HUES6 (cell line): Measurements from ENCODE around the gene XAGE2.

Experiments
- H3K27ac ChIP-seq: 2 replicates; pipeline ENCODE4 v1.7.0; 2013; ENCODE audit warnings: low read depth, mild to moderate bottlenecking, low read length, inconsistent platforms
- H3K27me3 ChIP-seq: 2 replicates; pipeline ENCODE4 v1.6.1; 2013; ENCODE audit warnings: low read length; ENCODE audit not compliant: control insufficient read depth, insufficient read depth
- H3K36me3 ChIP-seq: 2 replicates; pipeline ENCODE4 v1.6.1; 2013; ENCODE audit warnings: low read length; ENCODE audit not compliant: control insufficient read depth, insufficient read depth
- H3K4me1 ChIP-seq: 2 replicates; pipeline ENCODE4 v1.6.1; 2013; ENCODE audit warnings: low read length; ENCODE audit not compliant: control insufficient read depth, insufficient read depth
- H3K4me3 ChIP-seq: 2 replicates; pipeline ENCODE4 v1.5.1; 2013; ENCODE audit warnings: low read depth, low read length
- H3K9ac ChIP-seq: one replicate; pipeline ENCODE4 v1.6.1; 2013; ENCODE audit warnings: mild to moderate bottlenecking, low read length
- H3K9me3 ChIP-seq: 2 replicates; pipeline ENCODE4 v1.6.1; 2013; ENCODE audit warnings: low read depth, low read length; ENCODE audit not compliant: control insufficient read depth, insufficient read depth

XAGE2 gene

DNA sequence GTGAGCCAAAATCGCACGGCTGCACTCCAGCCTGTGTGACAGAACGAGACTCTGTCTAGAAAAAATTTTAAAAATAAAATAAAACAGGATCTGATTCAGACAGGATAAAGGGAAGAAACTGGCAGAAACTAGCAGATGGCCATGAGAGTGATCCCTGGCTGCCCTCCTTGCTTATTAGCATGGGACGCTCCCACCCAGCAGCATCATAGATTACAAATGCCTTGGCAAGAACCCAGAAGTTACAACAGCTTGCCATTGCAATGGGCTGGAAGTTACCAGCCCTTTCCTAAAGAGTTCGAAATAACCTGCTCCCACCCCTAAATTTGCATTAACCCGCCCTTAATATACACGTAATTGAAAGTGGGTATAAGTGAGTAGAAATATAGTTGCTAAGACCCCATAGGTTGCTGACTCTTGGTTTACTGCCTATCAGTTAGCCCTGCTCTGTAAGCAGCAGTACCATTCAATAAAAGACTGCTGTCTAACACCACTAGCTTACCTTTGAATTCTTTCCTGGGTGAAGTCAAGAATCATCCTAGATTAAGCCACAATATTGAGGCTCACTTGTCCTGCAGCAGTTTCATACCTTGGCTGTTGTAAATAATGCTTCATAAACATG is 9.1 kb upstream of the XAGE2 start:
- Histone ChIP-seq H3K9ac (no peak overlapping the region), H3K27ac (no peak overlapping the region), H3K4me1 (no peaks in the 10 kb centered on the region), H3K27me3 (no peaks in the 10 kb centered on the region), H3K4me3 (no peak overlapping the region), H3K36me3 (no peaks in the 10 kb centered on the region), H3K9me3 (peaks cover 2% of the 10 kb centered on the region; the same call in 1 of the 2 replicates)

- Histone ChIP-seq H3K27me3 (no peaks in the 10 kb centered on the region), H3K27ac (no peak overlapping the region), H3K36me3 (no peaks in the 10 kb centered on the region), H3K9ac (no peak overlapping the region), H3K4me1 (no peaks in the 10 kb centered on the region), H3K4me3 (no peak overlapping the region), H3K9me3 (peaks cover 10% of the 10 kb centered on the region; the same call in 1 of the 2 replicates)
Measured at GRCh38 chrX:52361941-52362340, 6.9 kb upstream of the XAGE2 start.

GRCh38 chrX:52363247-52363883 is 5.5 kb upstream of the XAGE2 start:
- H3K4me1 ChIP-seq: no peaks in the 10 kb centered on the region
- H3K36me3 ChIP-seq: no peaks in the 10 kb centered on the region
- no peak overlapping the region for H3K9ac ChIP-seq
- peaks cover 18% of the 10 kb centered on the region; the same call in 1 of the 2 replicates for H3K9me3 ChIP-seq
- H3K27me3 ChIP-seq: no peaks in the 10 kb centered on the region
- H3K4me3 ChIP-seq: no peak overlapping the region
- no peak overlapping the region for H3K27ac ChIP-seq

- no peaks in the 10 kb centered on the region for H3K36me3 ChIP-seq
Measured at GRCh38 chrX:52378870-52379269, 10.0 kb downstream of the XAGE2 start.

DNA sequence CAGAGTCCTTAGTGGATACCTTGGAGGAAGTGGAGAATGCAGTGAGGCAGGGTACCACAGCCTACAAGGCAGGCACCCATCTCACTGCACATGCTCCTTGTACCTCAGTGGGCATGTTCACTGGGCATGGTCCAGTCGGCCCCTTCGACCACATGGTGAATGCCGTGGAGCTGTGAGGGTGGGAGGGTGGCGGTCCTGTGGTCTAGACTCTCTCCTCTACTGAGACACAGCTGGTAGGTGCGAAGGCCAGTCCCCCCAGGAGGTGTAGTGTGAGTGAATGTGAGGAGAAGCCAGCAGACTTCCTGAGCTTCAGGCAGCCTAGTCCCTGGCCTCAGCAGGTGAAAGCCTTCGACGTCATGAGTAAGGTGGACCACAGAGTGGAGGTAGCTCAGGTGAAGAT is 12.2 kb downstream of the XAGE2 start:
- Histone ChIP-seq H3K36me3 (no peaks in the 10 kb centered on the region), H3K4me1 (no peaks in the 10 kb centered on the region), H3K27me3 (peaks cover 5% of the 10 kb centered on the region; the same call in 1 of the 2 replicates), H3K9me3 (peaks cover 13% of the 10 kb centered on the region; the same call in 1 of the 2 replicates), H3K27ac (no peak overlapping the region), H3K4me3 (no peak overlapping the region), H3K9ac (no peak overlapping the region)

More at GRCh38 chrX:52378870-52379269, 10.0 kb downstream of the XAGE2 start:
- no peak overlapping the region for H3K9ac ChIP-seq
- no peaks in the 10 kb centered on the region for H3K4me1 ChIP-seq
- peaks cover 13% of the 10 kb centered on the region; the same call in 1 of the 2 replicates for H3K9me3 ChIP-seq
- no peak overlapping the region for H3K27ac ChIP-seq
- H3K4me3 ChIP-seq: no peak overlapping the region
- H3K27me3 ChIP-seq: peaks cover 5% of the 10 kb centered on the region; the same call in 1 of the 2 replicates

GRCh38 chrX:52410439-52411394 is 41.9 kb downstream of the XAGE2 start:
- H3K27me3 ChIP-seq: no peaks in the 10 kb centered on the region; the same call in 1 of the 2 replicates
- H3K36me3 ChIP-seq: no peaks in the 10 kb centered on the region
- H3K9ac ChIP-seq: no peak overlapping the region
- no peak overlapping the region for H3K4me3 ChIP-seq
- peaks cover 6% of the 10 kb centered on the region; the same call in 1 of the 2 replicates for H3K9me3 ChIP-seq
- H3K27ac ChIP-seq: no peak overlapping the region
- H3K4me1 ChIP-seq: no peaks in the 10 kb centered on the region

GRCh38 chrX:52415304-52415703 is 46.5 kb downstream of the XAGE2 start:
- Histone ChIP-seq H3K9ac (no peak overlapping the region), H3K27ac (no peak overlapping the region), H3K9me3 (peaks cover 11% of the 10 kb centered on the region; the same call in 1 of the 2 replicates), H3K27me3 (no peaks in the 10 kb centered on the region), H3K4me1 (no peaks in the 10 kb centered on the region), H3K36me3 (no peaks in the 10 kb centered on the region), H3K4me3 (no peak overlapping the region)

GRCh38 chrX:52416816-52417215 is 48.0 kb downstream of the XAGE2 start:
- no peaks in the 10 kb centered on the region for H3K27me3 ChIP-seq
- no peak overlapping the region for H3K9ac ChIP-seq
- H3K4me1 ChIP-seq: no peaks in the 10 kb centered on the region
- no peaks in the 10 kb centered on the region for H3K36me3 ChIP-seq
- no peak overlapping the region for H3K27ac ChIP-seq
- peaks cover 11% of the 10 kb centered on the region; the same call in 1 of the 2 replicates for H3K9me3 ChIP-seq
- no peak overlapping the region for H3K4me3 ChIP-seq

DNA sequence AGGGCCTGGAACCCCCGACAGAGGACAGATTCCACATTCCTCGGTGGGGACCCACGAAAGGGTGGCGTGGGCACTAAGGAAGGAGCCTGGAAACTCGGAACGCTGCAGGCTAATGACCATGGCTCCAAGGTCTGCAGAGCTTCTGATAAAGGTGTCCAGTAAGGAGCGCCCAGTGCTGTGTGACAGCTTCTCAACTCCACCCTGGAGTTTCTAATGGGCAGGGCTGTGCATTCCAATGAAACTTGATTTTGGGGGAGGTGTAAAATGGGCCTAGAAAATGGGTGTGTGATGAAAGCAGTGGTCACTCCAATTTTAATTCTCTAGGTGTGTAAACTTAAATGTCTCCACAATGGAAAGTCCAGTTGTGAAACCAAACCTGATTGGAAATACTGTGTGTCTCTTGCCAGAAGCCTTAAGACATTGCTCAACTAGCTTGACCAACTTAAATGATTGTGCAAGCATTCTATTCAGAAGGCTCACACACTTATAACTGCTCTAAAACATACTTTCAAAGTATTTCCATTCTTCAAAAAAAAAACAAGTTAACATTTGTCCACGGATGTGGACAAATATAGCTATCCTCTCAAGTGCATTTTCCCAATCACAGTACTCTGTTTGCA is 52.1 kb downstream of the XAGE2 start:
- Histone ChIP-seq H3K4me1 (no peaks in the 10 kb centered on the region), H3K27me3 (no peaks in the 10 kb centered on the region), H3K27ac (no peak overlapping the region), H3K9me3 (peaks cover 4% of the 10 kb centered on the region; the same call in 1 of the 2 replicates), H3K36me3 (no peaks in the 10 kb centered on the region), H3K4me3 (no peak overlapping the region), H3K9ac (no peak overlapping the region)

DNA sequence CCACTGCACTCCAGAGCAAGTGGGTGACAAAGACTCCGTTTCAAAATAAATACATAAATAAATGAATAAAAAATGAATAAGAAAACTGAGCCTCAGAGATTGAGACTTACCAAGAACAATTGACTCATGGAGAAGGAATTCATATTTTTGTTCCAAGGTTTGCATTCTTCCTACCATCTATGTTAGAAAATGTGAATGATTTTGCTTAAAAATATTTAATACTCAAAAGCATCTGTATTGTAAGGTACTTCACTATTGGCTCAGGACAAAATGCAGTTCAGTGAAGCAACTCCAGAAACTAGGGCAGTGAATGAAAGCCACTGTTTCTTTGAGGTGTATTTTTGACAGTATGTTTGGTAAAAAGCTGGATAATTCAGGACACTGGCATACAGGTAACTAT is 54.1 kb downstream of the XAGE2 start:
- peaks cover 13% of the 10 kb centered on the region; the same call in 1 of the 2 replicates for H3K9me3 ChIP-seq
- H3K9ac ChIP-seq: no peak overlapping the region
- H3K36me3 ChIP-seq: no peaks in the 10 kb centered on the region
- no peak overlapping the region for H3K4me3 ChIP-seq
- no peaks in the 10 kb centered on the region for H3K4me1 ChIP-seq
- peaks cover 9% of the 10 kb centered on the region; the same call in 1 of the 2 replicates for H3K27me3 ChIP-seq
- no peak overlapping the region for H3K27ac ChIP-seq
